Esophagus squamous epithelium (tissue), 4 donors: ENCODE measurements around the gene TMEM151A.

Experiments used
- POLR2A ChIP-seq, 4 donors: fragments of 450-650 bp; IDR thresholded peaks; one replicate each; pipeline ENCODE4 v1.6.1; 2017; ENCODE audit warnings: antibody characterized with exemption in 4 of 4, mild to moderate bottlenecking in 4 of 4, moderate library complexity in 3 of 4
- TF ChIP-seq, protein P1 (sequence below), 6 experiments: fragments of 450-650 bp in 4 of 6; fragments of 200-600 bp in 2 of 6; sonication (generic) in 2 of 6; IDR thresholded peaks; one replicate each; pipeline ENCODE4 v1.5.1; 2016 to 2019; ENCODE audit warnings: antibody characterized with exemption in 6 of 6, mild to moderate bottlenecking in 4 of 6, moderate library complexity in 4 of 6

DNA sequence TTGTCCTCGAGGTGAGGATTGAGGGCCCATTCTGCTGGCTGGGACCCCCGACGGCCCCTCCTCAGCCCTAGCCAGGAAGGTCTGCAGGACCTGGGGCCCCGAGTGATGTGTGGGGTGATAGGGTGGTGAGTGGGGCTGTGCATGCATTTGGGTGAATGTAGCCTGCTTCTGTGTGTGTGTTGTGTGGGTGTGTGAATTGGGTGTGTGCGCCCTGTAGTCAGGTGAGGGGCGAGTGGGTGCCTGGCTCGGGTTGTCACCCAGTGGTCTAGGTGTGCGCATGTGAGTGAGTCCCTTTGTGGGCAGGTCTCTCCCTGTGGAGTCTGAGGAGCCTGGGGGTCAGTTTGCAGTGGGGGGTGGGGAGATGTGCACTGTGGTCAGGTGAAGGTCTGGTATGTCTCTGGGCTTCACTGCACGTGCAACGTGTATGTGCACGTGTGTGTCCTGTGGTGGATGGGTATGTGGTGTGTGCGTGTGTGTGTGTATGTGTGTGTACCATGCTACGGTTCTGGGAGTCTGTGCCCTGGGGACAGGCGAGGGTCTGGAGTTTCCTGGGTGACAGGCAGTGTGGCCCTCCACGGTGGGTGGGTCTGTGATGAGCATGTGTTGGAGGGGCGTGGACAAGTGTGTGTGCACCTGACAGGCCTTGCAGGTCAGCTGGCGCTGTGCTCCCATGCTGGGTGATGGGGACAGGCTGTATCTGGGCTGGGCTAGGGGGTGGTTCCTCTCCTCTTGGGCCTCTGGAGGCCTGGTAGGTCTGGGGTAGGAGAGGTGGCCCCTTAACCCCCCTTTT, 1.0 kb downstream of the TMEM151A start:
- TF ChIP-seq, protein P1, sequence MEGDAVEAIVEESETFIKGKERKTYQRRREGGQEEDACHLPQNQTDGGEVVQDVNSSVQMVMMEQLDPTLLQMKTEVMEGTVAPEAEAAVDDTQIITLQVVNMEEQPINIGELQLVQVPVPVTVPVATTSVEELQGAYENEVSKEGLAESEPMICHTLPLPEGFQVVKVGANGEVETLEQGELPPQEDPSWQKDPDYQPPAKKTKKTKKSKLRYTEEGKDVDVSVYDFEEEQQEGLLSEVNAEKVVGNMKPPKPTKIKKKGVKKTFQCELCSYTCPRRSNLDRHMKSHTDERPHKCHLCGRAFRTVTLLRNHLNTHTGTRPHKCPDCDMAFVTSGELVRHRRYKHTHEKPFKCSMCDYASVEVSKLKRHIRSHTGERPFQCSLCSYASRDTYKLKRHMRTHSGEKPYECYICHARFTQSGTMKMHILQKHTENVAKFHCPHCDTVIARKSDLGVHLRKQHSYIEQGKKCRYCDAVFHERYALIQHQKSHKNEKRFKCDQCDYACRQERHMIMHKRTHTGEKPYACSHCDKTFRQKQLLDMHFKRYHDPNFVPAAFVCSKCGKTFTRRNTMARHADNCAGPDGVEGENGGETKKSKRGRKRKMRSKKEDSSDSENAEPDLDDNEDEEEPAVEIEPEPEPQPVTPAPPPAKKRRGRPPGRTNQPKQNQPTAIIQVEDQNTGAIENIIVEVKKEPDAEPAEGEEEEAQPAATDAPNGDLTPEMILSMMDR (IDR thresholded peaks at IDR 0.05), result no peak
- TF ChIP-seq POLR2A (IDR thresholded peaks at IDR 0.05), result no peak
